GM12892 (cell line): ENCODE measurements around the gene MYADML2.
A peak's percentile ranks its signal among the peaks of the same experiment; 100 is the strongest.

ENCODE experiments used
- DNase-seq: peaks from one replicate; pipeline ENCODE4 v3.0.0; 2011; ENCODE audit not compliant: insufficient read length
- FAIRE-seq: peaks from 2 replicates; lab custom pipeline; 2011; peaks lifted over from hg19 to GRCh38; lab: Jason Lieb, UNC
- POLR2A ChIP-seq: IDR thresholded peaks from 2 replicates; pipeline ENCODE4 v1.6.1; 2011; ENCODE audit warnings: low read depth, low read length, control low read depth
- POLR2AphosphoS5 ChIP-seq: IDR thresholded peaks from 2 replicates; pipeline ENCODE4 v1.6.1; 2011; ENCODE audit warnings: low read depth, low read length, control low read depth
- TAF1 ChIP-seq: IDR thresholded peaks from 2 replicates; pipeline ENCODE4 v1.6.1; 2011; ENCODE audit warnings: low read depth, mild to moderate bottlenecking, control low read depth, low read length, borderline replicate concordance

Gene MYADML2

DNA sequence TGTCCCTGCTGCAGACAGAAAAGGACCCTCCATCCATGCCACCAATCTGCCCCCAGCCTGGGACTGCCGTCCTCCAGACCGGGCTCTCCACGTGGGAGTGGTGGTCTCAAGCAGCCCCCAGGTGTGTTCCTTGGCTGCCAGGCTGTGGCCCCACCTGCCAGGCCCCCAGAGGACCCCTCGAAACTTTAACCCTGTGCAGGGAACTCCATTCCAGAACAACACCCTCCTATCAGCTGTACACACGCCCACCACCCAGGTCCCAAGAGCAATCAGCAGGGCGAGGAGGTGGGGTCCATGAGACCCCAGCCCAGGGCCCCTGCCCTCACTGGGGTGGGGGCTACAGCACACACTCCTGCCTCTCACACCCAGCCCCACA is 11.3 kb downstream of the MYADML2 start:
- no peak for TF ChIP-seq POLR2A
- no peak for TF ChIP-seq TAF1
- TF ChIP-seq POLR2AphosphoS5 = no peak
- no peak for DNase-seq
- no peak for FAIRE-seq

DNA sequence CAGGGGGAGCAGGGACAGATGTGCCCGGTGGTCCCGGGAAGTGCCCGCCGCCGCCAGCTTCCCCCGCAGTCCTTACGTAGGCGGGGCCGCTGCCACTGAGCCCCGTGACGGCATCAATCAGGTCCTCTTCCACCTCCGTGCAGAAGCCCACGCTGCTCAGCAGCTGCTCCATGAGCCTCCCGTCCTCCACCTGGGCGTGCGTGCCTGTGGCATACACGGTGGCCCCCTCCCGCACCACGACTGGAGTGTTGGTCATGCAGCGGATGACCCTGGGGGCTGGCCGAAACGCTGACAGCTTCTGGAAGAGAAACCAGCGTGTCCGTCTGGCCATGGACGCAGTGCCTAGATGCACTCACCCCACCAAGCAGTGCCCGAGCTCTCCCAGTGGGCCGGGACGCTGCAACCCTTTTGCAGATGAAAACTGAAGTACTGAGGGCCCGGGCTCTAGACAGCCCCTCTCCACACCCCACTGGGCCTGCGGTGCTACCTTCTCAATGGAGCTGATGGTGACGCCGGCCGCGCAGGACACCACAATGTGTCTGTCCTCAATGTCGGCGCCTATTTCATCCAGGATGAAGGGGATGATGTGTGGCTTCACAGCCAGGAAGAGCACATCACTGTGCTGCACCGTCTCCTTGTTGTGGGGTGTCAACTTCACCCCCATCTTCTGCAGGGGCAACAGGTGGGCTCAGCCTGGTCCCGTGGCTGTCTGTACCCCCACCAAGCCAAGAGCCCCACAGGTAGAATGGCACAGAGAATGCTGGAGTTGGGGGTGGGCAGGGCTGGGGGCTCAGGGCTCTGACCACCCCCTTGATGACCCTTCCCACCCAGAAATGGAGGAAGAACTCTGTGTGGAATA is 12.0 kb downstream of the MYADML2 start:
- DNase-seq (no peak), FAIRE-seq (no peak)
- TF ChIP-seq TAF1 (no peak), POLR2A (no peak), POLR2AphosphoS5 (no peak)

DNA sequence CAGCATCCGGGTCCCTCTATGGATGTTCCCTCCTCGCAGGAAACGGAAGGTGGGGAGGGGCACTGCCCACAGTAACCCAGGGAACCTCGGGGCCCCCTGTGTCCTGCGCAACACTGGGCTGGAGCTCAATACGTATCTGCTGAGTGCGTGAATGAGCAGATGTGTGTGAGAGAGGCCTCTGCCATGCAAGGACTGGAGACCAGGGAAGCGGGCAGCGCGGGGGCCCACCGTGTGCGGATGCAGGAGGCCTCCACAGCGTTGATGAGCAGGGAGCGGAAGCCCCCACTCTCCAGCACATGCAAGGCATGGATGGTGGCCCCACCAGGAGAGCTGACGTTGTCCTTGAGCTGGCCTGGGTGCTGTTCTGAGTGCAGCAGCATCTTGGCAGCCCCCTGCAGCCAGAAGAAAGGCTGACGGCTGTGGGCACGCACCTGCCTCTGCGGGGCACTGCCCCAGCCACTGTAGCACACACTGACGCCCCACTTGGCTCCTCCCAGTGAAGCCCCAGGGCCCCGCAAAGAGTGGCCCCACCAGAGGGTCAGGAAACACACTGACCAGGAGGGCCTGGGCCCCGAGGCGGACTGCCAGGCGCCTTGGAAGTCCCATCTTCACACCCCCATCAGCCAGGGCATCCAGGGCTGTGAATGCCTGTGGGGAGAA is 12.8 kb downstream of the MYADML2 start:
- no peak for FAIRE-seq
- no peak for DNase-seq
- TF ChIP-seq TAF1 = no peak

DNA sequence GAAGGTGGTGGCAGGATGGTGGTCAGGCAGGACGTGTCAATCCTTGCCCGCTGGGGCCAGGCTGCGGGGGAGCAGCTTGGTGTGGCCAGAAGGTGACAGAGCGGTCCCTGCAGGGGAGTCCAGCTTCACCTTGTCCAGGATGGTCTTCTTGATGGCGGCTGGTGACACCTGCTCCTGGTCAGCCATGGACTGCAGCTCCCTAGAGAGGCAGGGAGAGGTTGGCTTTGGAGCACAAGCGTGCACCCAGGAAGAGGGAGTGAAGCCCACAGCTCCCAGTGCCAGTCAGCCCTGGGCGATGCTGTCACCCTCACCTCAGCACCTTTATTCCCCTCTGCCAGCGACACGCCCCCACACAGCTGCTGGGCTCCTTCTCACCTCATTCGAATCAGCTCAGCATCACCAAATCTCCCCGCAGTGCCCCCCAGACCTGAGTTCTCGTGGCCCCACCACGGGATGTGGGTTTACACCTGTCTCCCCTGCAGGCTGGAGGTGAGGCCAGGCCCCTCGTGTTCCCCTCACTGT is 13.8 kb downstream of the MYADML2 start:
- DNase-seq = no peak
- no peak for FAIRE-seq
- TF ChIP-seq POLR2A = no peak
- TF ChIP-seq TAF1 = no peak
- TF ChIP-seq POLR2AphosphoS5 = no peak

DNA sequence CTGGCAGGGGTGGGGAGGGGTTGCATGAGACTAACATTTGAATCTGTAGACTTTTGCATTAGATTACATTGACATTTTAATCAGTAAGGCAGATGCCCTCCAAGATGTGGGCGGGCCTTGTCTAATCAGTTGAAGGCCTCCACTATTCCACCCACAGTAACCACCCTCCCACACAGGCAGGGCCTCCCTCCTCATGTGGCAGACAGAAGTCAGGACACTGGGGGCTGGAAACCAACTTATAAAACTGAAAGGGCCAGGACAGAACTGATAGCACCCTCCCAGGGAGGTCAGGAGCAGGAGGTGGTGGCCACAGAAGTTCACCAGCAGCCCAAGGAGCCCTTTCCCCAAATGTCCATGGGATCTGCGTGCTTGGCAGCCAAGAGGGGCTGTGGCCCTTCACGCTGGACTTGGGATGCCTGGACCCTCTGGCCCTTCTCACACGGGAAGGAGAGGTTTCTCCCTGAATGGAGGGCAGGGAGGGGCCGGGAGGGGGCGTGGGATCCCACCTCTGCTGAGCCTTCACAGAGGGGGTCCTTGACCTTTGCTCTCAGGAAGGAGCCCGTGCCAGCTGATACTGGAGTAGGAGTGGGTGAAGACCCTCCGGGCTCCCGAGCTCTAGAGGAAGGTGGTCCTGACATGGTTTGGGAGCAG is 14.6 kb downstream of the MYADML2 start:
- no peak for DNase-seq
- no peak for FAIRE-seq
- no peak for TF ChIP-seq TAF1
- TF ChIP-seq POLR2AphosphoS5 = no peak
- TF ChIP-seq POLR2A = no peak

DNA sequence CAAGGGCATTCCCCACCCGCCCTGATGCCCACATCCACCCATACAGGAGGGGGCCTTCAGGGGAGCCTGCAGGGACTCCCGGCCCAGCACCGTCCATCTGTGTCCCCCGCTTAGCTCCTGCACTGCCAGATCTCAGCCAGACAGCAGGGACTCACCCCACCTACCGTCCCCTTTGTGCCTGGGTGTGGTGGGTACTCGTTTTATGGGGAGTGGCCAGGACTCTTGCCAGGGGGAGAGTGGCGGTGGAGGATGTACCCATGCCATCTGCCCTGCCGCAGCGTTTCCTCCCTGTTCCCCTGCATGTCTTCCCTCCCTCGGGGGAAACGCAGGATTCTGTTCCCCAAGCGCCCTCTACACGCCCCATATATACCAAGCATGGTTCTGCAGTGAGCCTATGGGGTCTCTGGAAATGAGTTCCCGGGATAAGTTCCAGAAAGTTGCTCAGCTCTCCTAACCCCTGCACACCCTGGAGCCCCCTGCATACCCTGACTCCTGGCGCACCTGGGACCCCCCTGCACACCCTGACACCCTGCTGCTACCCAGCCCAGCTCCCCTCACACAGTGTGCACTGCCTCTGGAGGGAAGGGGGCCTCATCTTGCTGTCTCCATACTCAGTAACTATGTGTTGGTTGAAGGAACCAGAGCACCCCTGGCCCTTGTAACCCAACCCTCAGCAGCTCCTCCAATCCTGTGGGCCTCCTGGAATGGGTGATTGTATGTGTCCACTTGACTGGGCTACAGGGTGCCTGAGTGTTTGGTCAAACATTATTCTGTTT is 15.3 kb downstream of the MYADML2 start:
- no peak for TF ChIP-seq POLR2A
- TF ChIP-seq TAF1 = no peak
- no peak for TF ChIP-seq POLR2AphosphoS5
- DNase-seq (no peak), FAIRE-seq (no peak)

DNA sequence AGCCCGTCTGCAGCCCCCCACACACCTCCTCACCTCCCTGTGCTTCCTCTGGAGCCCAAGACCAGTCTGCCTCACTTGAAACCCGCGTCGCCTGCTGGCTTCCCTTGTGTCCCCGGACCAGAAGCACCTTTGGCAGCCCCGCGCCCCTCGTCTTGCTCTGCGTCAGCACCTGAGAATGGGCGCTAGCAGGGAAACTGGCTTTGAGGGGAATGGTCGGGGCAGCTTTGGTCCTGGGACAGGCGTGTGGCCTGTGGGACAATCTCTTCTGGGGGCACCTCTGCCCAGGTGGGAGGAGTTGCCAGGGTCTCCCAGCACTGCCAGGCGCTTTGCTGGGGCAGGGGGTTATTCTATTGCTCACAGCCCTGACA is 15.9 kb downstream of the MYADML2 start:
- DNase-seq = no peak
- FAIRE-seq = no peak

DNA sequence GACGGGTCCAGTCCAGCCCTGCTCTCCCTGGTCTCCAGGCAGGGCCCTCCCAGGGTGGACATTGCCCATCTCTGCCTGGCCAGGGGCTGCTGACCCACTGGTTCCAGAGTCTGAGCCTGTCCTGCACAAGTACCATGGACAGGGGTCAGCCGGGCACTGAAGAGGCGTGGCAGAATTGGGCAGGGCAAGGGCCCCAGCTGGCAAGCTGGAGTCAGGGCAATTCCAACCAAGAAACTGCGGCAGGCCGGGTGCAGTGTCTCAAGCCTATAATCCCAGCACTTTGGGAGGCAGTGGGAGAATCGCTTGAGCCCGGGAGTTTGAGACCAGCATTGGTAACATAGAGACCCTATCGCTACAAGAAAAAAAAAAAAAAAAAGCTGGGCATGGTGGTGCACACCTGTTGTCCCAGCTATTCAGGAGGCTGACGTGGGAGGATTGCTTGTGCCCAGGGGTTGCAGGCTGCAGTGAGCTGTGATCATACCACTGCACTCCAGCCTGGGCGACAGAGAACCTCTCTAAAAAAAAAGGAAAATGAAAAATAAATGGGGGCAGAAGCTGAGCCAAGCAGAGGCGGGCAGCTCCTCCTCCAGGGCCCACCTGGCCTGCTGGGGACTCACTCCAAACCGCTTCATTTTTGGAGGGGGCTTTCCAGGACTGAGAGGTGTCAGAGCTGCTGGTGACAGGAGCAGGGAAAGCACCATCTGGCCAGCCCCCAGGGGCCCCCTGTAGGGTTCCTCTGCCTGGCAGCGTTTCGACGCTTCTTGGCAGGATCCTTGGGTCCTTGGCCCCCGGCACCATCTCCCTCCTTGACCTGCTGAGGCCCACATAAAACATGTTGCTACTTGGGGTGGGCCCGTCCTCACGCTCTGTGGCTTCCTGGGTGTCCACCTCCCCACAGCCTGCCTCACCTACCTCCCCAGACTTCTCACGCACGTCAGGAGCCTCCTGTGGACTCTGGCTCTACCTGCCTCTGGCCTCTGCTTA is 16.6 kb downstream of the MYADML2 start:
- peak; percentile 60 for FAIRE-seq
- no peak for TF ChIP-seq POLR2A
- no peak for TF ChIP-seq TAF1
- no peak for TF ChIP-seq POLR2AphosphoS5
- no peak for DNase-seq

More for the DNA sequence above, 15.9 kb downstream of the MYADML2 start:
- TF ChIP-seq POLR2AphosphoS5 = no peak
- TF ChIP-seq TAF1 = no peak
- no peak for TF ChIP-seq POLR2A

DNA sequence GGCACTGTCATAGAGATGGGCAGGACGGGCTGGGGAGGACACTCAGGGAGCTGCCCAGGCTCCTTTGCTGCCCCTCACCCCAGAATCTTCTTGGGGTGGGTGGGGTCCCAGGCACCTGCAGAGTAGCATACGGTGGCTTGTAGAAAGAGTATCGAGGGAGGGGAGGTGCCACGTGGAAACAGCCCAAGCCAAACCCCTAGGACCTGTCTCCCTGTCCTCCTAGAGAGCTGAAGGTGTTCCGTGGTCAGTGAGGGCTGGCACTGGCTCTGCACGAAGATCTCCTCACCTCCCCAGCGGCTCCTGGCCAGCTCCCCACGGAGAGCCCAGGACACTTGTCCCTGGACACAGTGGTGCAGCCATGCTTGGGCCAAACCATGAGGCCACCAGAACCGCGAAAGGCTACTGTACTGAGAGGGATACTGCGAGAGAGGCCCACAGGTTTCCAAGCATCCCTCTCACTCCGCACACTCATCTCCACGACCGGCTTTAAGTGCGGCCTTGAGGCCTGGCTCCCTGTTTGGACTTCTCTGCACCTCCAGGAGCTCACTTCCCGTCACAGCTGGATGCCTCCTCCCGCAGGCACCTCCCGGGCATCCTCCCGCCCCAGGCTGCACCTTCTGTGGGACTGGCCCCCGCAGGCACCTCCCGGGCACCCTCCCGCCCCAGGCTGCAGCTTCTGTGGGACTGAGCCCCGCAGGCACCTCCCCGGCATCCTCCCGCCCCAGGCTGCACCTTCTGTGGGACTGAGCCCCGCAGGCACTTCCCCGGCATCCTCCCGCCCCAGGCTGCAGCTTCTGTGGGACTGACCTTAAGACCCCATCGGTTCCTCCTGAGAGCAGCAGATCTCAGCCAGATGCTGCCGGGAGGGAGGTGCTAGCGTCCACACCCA is 17.5 kb downstream of the MYADML2 start:
- FAIRE-seq = no peak

DNA sequence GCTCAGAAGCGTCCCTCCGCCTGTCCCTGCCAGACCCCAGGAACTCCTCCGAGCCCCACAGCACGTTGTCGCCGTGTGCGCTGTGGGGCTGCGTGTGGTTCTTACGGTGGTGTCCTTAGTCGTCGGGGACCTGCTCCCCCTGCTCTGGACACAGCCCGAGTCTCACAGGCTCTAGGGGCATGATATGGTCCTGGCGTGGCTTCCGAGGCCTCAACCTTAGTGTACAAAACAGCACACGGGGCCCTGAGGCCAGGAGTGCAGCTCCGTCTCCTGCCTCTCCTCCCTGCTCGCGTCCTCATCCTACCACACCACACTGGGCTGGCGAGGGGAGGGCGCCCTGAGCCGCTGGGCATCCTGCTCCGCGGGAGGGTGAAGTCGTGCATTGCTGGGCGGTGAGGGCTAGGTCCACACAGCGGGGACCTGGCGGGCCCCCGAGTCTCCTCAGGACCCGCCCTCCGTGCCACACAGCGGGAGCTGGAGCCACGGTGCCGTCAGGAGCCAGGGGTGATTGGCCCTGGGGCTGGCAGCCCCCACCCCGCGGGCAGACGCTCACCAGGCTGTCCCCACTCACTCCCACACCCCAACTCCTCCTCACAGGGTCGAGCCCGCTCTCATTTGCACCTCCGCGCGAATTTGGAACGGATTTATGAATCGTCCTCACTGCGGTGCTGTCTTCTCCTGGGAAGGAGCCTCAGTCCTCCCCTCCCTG is 18.3 kb downstream of the MYADML2 start:
- FAIRE-seq (peak; percentile 46), DNase-seq (no peak)
- TF ChIP-seq POLR2A (no peak), TAF1 (no peak), POLR2AphosphoS5 (no peak)

More for the DNA sequence above, 17.5 kb downstream of the MYADML2 start:
- no peak for DNase-seq
- TF ChIP-seq POLR2A = no peak
- TF ChIP-seq TAF1 = no peak
- TF ChIP-seq POLR2AphosphoS5 = no peak
